Measurements from ENCODE around the gene CCDC110. TPM values are rescaled to one million over a fixed set of nuclear protein-coding genes. Genes with fewer than 3 reads are reported as not detected.

The CCDC110 gene
- total RNA-seq, 1 experiment from 2014 or later, result 2.1 TPM

- TF ChIP-seq PRDM15 (CRISPR knock-in tag; IDR thresholded peaks at IDR 0.05) (no peak), CBFB (CRISPR knock-in tag; IDR thresholded peaks at IDR 0.05; ENCODE audit: low read depth) (no peak), ZNF425 (CRISPR knock-in tag; conservative IDR thresholded peaks at IDR 0.05) (no peak), NFYB (CRISPR knock-in tag; conservative IDR thresholded peaks at IDR 0.05; ENCODE audit: low read depth) (no peak), FOXJ3 (CRISPR knock-in tag; IDR thresholded peaks at IDR 0.05; ENCODE audit: borderline replicate concordance) (no peak), CREB1 (CRISPR knock-in tag; IDR thresholded peaks at IDR 0.05) (0 out of 2 replicates have a peak, but pooled peaks have one; percentile 10), OVOL2 (CRISPR knock-in tag; IDR thresholded peaks at IDR 0.05; ENCODE audit: borderline replicate concordance) (no peak), ARID4B (CRISPR knock-in tag; IDR thresholded peaks at IDR 0.05; ENCODE audit: borderline replicate concordance) (peak; percentile 86; the same call in 1 of the 2 replicates), MXD4 (CRISPR knock-in tag; IDR thresholded peaks at IDR 0.05; ENCODE audit: borderline replicate concordance) (no peak), GRHL2 (CRISPR knock-in tag; IDR thresholded peaks at IDR 0.05; ENCODE audit: insufficient replicate concordance, severe bottlenecking) (no peak), ZNF396 (CRISPR knock-in tag; IDR thresholded peaks at IDR 0.05; ENCODE audit: borderline replicate concordance) (no peak), GABPB1 (CRISPR knock-in tag; IDR thresholded peaks at IDR 0.05) (no peak; the same call in none of the 2 replicates), ZNF232 (CRISPR knock-in tag; IDR thresholded peaks at IDR 0.05) (no peak), PRRX2 (CRISPR knock-in tag; IDR thresholded peaks at IDR 0.05) (no peak), ESRRA (CRISPR knock-in tag; IDR thresholded peaks at IDR 0.05; ENCODE audit: borderline replicate concordance) (no peak), NFE2L1 (CRISPR knock-in tag; IDR thresholded peaks at IDR 0.05) (no peak), ETV6 (CRISPR knock-in tag; IDR thresholded peaks at IDR 0.05) (no peak), E2F1 (CRISPR knock-in tag; IDR thresholded peaks at IDR 0.05) (no peak), ZNF423 (CRISPR knock-in tag; IDR thresholded peaks at IDR 0.05) (no peak), GTF2I (CRISPR knock-in tag; conservative IDR thresholded peaks at IDR 0.05) (no peak), USF1 (CRISPR knock-in tag; IDR thresholded peaks at IDR 0.05) (0 out of 2 replicates have a peak, but pooled peaks have one; percentile 48)
- TF ChIP-seq, protein P1, sequence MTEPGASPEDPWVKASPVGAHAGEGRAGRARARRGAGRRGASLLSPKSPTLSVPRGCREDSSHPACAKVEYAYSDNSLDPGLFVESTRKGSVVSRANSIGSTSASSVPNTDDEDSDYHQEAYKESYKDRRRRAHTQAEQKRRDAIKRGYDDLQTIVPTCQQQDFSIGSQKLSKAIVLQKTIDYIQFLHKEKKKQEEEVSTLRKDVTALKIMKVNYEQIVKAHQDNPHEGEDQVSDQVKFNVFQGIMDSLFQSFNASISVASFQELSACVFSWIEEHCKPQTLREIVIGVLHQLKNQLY (CRISPR knock-in tag; IDR thresholded peaks at IDR 0.05), result 0 out of 2 replicates have a peak, but pooled peaks have one; percentile 67
- TF ChIP-seq, protein P2, sequence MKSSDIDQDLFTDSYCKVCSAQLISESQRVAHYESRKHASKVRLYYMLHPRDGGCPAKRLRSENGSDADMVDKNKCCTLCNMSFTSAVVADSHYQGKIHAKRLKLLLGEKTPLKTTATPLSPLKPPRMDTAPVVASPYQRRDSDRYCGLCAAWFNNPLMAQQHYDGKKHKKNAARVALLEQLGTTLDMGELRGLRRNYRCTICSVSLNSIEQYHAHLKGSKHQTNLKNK (CRISPR knock-in tag; IDR thresholded peaks at IDR 0.05), result no peak
- TF ChIP-seq, protein P3, sequence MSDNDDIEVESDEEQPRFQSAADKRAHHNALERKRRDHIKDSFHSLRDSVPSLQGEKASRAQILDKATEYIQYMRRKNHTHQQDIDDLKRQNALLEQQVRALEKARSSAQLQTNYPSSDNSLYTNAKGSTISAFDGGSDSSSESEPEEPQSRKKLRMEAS (CRISPR knock-in tag; IDR thresholded peaks at IDR 0.05), result peak; percentile 88
These were observed 45.7 kb downstream of the CCDC110 start, which contains the start of gene UFSP2 (continued) for GRCh38 chr4:185425647-185426352.
